ENCODE data around the gene PDIA3.
"Not testable (repeated sequence)": the region's sequence is repeated elsewhere in the genome, so short reads cannot be mapped to it uniquely, and the experiment has no call there.

Gene PDIA3

DNA sequence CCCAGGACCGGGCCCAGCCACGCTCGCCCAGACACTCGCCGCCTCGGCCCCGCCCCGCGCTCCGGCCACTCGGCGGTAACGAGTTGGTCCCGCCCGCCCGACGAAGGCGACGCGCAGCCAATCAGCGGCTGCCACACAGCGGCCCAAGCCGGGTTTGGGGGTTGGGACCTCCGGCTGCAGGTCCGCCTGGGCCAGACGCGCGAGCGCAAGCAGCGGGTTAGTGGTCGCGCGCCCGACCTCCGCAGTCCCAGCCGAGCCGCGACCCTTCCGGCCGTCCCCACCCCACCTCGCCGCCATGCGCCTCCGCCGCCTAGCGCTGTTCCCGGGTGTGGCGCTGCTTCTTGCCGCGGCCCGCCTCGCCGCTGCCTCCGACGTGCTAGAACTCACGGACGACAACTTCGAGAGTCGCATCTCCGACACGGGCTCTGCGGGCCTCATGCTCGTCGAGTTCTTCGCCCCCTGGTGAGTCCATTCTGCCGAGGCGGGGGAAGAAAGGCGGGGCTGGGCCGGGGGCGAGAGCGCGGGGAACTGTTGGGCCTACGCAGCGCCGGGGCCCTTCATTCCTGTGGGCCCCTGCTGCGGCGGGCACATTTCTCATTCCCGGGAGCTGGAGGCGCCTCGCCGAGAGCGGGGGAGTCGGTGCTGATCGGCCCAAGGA is at the start of gene PDIA3:
PDIA3 (plus strand) TSS at position 194 of the 658 bp plus-strand sequence; CDS start at position 296, 102 bp downstream.
- DNase-seq = peak; percentile 4

DNA sequence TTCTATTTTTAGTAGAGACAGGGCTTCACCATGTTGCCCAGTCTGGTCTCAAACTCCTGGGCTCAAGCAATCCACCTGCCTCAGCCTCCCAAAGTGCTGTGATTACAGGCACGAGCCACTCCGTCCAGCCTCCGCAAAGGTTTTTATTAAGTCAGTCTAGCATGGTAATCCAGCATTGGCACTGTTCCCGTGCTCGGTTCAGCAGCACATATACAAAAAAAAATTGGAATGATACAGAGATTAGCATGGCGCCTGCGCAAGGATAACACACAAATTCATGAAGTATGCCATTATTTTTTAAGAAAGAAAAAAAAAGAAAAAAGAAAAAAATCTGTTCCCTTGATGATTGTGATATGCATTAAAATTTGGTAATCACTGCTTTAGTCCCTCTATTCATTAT is 44.1 kb upstream of the PDIA3 start:
- no peak for DNase-seq

DNA sequence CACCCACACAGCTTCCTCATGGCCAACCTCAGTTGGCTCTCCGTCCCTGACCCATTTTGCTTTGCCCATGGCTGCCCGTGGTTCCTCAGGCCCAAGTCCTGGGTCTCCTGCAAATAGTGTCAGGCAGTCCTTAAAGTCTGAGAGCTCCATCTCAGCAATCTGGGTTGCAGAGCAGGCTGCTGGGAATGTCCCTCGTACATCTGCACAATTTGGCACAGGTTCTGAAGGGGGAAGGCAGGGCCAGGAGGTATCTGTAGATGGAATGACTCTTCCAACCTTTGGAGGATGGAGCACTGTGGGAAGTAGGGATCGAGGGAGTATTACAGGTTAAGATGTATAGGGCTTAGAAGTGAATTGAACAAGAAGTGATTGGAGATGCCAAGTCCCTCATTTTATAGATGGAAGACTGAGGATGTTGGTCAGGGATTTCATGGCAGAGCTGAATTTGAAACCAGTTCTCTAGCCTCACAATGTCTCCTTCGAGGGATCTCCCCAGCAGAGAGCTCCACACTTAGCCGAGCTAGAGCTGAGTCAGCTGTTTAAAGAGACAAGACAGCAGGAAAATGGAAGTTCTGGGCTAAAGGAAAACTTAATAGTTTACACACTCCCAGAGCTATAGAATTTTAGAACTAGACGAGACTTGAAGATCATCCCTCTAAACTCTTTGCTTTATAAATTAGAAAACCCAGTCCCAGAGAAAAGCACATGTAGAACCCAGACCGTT is 43.4 kb upstream of the PDIA3 start:
- no peak for DNase-seq

DNA sequence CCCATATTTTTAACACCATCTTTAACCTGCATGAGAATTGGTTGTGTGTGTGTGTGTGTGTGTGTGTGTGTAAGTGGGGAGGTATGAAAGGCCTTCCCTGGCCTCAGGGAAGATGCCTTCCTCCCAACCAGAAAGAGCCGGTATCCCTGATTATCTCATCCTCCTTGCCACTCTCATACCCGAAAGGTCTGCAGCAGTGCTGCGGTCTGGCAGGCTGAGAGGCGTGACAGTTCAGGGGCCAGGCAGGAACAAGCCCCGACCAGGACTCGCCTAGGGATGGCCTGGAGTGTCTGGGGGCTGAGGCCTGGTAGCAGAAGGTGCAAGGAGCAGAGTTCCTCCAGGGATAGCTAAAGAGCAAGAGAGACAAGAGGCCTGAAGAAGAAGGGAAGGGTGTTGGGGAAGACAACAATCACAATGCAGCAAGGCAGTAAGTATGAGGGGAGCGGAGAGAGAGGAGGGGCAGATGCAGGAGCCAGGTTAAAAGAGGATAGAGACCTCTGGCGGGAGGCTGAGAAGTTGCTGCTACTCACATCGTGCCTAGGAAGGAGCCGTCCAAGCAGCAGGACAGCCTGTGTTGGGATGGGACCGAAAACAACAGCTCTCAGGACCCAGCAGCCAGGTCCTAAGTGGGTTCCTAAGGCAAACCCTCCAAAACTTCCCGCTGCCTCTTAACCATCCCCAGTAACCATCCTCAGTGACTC is 35.7 kb upstream of the PDIA3 start:
- DNase-seq = not testable (repeated sequence)

DNA sequence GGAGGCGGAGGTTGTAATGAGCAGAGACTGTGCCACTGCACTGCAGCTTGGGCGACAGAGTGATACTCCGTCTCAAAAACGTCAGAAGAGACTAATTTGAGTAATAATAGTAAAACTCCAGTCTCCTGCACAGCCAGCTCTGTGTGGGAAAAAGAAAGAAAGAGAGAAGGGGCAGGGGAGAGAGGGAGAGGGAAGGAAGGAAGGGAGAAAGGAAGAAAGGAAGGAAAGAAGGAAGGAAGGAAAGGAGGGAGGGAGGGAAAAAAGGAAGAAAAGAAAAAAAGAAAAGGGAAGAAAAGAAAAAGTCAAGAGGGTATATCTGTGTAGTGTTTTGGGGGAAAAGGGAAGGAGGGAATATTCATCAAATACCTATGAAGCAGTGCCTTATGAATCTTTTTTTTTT is 23.1 kb upstream of the PDIA3 start:
- DNase-seq = no peak

DNA sequence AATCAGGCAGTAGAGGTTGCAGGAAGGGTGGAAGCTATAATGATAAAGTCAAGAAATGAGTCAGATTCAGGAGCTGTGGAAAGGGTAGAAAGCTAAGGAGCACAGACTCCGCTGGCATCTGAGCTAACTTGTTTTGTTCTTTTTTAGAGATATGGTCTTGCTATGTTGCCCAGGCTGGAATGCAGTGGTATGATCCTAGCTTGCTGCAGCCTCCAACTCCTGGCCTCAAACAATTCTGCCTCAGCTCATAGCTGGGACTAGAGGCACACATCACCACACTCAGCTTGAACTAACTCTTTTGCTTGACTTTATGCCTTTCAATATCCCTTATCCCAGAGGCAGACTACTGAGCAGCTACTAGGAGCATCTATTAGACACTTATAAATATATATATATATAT is 19.9 kb upstream of the PDIA3 start:
- not testable (repeated sequence) for DNase-seq

DNA sequence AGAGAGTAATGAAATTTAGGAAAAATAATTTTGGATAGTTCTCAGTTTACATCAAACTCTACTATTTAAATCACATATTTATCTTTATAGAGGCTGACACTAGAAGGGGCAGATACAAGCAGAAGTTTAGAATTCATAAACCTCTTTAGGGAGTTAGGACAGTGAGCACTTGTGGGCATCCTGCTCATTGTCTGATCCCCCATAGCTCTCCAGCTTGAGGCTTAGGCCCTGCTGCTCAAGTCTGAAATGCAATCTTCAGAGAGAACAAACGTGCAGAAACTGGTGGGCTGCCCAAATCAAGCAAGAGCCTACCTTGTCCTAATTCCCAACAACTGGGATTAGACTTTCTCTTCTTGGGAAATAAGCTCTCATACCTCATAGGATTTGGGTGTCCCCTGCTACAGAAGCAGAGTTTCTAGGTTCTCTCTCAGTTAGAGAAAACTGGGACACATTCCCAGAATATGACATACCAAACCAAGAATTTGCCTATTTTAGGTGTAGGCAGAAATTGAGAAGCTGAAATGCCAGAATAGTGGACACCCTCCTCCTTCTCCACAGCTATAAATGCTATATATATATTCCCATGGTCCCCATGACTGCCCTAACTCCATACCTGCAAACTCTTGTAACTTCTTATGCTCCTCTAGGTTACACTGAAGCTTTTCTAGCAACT is 18.0 kb upstream of the PDIA3 start:
- not testable (repeated sequence) for DNase-seq

GRCh38 chr15:43735416-43735815 is 10.8 kb upstream of the PDIA3 start:
- no peak for DNase-seq

DNA sequence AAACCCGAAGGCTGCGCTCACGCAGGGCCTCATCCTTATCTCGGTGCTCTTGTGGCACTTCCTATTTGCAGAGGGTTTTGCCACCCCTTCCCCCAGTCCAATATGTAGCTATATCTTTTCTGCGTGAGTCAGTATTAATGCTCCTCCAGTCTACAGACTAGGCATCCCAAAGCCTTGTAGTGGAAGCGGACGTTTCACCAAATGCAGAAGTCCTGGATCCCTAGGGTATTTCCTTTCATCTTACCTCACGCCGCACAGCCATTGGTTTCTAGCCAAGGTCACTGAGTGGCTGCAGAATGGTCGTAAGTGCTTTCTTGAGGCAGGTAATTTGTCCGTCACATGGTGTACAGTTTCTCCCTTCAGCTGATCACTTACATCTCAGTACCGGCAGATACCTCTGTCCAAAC is 668 bp downstream of the PDIA3 start:
- not testable (repeated sequence) for DNase-seq

DNA sequence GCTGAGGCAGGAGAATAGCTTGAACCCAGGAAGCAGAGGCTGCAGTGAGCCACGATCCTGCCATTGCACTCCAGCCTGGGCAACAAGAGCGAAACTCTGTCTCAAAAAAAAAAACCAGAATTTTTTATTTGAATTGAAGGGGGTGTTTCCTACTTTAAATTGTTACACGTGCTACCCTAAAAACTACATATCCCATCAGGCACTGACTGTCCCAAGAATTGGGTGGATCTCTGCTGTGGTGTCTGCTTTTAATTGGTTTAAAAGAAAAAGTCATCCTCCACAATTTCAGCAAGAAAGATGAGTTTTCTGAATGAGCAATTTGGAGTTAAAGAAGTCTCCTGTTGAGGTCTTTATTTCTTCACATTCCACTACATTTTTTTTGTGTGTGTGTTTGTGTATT is 2.1 kb downstream of the PDIA3 start:
- DNase-seq = no peak

- no peak for DNase-seq
Observed at GRCh38 chr15:43749690-43750345, 3.6 kb downstream of the PDIA3 start.

DNA sequence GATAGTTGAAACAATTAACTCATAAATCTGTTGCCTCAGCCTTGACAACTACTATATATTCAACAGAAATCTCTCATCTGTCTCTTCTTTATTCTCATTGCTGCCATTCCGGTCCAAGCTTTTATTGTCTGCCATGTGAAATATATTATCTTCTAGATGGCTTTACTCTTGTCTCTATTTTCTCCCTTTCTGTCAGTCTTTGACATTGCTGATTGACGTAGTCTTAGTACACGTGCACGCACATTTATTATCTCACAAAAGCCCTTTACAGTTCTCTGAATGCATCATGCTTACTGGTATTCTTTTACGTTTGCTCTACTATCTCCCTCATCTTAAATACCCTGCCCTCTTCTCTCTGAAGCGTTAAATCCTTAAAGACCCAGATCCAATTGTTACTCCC is 5.6 kb downstream of the PDIA3 start:
- DNase-seq = no peak

DNA sequence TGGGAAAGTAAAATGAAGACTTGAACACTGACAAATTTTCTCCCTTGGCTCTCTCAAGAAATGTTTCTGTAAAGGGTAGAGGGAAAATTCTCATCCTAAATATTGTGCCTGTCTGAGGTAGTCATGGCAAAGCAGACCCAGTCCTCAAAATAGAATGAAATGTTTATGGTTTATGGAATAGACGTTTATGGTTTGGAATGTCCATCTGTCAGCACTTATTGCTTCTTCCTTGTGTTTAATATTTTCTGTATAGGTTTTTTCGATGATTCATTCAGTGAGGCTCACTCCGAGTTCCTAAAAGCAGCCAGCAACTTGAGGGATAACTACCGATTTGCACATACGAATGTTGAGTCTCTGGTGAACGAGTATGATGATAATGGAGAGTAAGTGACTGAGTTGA is 16.6 kb downstream of the PDIA3 start:
- DNase-seq = no peak

- DNase-seq = no peak
Observed at GRCh38 chr15:43763819-43764446, 17.7 kb downstream of the PDIA3 start.

DNA sequence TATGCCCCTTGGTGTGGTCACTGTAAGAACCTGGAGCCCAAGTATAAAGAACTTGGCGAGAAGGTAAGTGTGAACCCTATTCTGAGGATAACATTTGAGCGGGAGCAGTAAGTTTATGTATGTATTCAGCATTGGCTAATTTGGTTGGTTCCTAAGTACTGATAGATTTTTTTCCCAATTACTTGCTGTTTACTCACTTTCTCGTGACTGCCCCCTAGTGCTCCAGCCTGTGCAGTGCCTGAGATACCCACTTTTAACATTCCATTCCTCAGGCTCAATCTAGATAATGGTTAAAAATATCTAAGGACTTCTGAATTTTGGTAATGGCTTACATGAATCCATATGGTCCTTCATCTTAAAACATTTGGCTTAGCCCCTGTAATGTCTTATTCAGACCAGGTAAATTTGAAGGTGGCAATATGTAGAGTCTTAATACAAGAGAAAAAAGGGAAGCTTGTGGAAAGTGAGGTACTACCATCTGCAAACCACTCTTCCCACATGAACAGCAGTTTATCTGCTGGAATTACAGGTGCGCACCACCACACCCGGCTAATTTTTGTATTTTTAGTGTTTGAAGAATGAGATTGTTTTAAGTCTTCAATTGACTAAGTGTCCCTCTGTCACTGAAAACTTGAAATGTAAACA is 23.5 kb downstream of the PDIA3 start:
- no peak for DNase-seq

DNA sequence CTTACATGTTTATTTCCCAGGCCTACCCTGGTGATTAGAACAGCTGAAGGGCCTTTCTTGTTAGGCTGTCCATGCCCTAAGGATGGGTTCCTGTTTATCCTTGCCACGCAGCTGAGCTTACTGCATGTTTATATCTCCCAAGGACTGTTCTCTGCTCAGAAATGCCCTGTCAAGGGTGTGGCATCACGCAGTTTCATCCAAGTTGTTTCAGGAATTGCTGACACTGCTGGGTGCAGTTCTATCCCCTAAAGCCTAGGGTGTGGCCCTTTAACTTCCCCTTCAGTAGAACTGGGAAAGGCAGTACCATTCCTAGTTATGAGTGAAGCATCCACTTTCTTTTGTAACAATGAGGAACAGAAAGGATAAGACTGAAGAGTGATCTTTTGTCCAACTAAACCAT is 25.6 kb downstream of the PDIA3 start:
- no peak for DNase-seq

GRCh38 chr15:43772624-43773023 is 26.4 kb downstream of the PDIA3 start:
- no peak for DNase-seq

DNA sequence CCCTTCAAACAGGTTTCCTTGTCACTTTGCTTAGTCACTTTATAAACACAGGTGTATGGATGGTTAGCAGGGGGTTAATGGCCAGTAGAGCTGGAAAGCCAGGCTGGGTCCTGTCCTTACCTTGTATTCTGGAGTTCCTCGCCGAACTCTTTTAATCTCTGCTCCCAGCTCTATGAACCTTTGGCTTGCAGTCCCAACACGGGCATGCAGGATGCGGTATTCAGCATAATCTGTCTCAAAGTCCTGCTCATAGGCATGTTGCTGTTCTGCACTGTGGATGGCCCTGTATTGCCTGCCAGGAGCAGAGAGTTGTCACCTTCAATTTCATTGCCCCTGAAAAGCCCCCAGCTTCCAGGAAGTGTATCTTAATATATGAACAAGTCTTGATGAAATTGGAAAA is 27.8 kb downstream of the PDIA3 start:
- no peak for DNase-seq

- DNase-seq = peak; percentile 26
Observed at GRCh38 chr15:43775411-43775965, 29.2 kb downstream of the PDIA3 start.

DNA sequence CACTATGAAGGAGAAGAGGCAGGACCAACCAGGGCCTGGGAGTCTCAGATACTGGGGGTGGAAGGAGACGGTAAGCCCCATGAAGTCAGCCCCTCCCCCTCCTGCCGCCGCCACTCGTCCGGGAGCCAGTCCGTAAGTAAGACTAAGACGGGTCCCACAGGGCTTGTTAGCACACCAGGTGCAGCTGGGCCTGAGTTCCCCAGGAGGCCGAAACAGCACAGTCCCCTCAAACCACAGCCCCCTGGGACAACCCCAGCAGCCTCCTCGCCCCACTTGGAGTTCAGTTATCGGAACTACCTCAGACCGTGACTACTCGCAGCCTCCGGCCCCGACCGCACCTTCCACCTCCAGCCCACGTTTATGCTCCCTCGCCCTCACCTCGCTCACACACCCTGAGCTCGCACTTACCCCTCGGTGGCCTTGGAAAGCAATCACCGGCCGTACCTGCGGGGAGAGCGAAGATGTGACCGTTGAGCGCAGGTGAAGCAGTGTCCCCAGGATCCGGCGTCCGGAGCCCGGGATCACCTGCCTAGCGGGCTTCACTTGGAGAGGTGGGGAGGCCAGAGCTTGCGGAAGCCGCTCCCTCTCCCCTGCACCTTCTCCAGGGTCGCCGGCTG is 30.0 kb downstream of the PDIA3 start:
- no peak for DNase-seq

DNA sequence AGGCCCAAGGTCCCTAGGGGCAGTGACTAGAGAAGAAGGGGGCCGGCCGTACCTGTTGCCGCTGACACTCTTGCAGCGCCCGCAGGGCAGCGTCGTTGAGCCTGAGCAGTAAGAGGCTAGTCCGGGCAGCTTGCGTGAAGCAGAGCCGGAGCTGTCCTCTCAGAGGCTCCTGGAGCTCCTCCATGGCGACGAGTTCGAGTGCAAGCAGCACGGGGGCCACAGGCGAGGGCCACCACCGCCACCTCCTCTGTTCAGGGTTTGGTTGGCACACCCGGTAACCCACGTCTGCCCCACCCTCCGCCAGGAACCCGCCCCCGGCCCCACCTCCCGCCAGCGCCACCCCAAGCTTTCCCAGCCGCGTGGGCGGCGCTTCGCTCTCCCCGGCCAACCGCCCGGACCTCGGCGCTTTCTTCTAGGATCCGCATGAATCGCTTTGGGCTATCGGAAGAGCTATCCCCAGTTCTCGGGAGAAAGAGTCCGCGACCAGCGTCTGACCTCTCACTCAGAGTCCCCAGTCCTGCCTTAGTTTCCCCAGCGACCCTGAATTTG is 30.6 kb downstream of the PDIA3 start, which contains the start of gene ELL3:
ELL3 (minus strand) TSS at position 249 of the 549 bp plus-strand sequence; CDS start at position 184, 65 bp downstream.
- peak; percentile 52 for DNase-seq

All from DMS 273 treated with DMSO at 0.1 percent for 48 hours (cell line).